ENCODE results near the gene CHMP4B.

The CHMP4B gene

DNA sequence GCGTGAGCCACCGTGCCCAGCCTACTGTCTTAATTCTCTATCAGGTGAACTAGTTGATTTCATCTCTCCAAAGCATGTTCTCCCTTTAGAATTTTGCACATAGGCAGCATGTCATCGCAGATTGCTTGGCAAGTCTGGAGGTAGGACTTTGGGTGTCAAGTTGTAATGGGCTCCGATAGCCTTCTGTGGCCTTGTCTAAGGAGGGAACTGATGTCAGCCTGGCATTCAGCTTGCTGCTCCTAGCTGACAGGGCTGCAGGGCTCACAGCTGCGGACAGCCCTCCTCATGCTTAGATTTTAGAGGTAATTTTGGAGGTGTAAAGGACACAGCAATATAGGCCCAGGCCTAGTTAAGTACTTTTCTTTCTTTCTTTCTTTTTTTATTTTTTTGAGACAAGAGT lies 11.3 kb downstream of the CHMP4B start:
- no peak for DNase-seq

DNA sequence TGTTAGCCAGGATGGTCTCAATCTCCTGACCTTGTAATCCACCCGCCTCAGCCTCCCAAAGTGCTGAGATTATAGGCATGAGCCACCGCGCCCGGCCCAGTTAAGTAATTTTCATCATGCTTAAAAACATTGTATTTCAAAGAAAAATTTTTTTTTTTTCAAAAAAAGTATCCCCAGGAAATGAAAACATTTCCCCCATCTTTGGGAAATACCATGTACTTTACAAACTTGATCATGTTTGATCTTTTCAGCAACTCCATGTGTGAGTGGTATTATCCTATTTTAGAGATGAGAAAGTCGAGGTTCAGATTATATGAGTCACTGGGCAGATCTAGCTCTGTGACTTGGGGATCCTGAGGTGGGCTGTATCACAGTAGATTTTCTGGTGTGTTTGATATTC lies 11.8 kb downstream of the CHMP4B start:
- no peak for DNase-seq

DNA sequence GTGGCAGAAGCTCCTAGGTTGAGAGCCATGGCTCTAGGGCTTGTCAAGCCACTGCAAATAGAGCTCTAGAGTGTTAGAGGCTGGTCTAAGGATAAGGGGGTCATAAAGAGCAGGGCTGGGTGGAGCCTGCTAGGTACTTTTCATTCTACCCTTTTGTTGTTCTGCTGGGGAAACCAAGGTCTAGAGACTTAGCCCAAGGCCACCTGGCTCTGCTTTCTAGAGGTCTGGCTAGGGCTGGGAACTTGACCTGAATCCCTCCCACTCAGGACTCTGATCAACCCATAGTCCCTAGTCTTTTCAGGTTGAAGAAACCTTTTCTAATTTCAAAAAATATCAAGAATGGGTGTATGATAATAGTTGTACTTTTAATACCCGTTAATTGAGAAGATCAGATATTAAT lies 13.7 kb downstream of the CHMP4B start:
- DNase-seq = no peak

DNA sequence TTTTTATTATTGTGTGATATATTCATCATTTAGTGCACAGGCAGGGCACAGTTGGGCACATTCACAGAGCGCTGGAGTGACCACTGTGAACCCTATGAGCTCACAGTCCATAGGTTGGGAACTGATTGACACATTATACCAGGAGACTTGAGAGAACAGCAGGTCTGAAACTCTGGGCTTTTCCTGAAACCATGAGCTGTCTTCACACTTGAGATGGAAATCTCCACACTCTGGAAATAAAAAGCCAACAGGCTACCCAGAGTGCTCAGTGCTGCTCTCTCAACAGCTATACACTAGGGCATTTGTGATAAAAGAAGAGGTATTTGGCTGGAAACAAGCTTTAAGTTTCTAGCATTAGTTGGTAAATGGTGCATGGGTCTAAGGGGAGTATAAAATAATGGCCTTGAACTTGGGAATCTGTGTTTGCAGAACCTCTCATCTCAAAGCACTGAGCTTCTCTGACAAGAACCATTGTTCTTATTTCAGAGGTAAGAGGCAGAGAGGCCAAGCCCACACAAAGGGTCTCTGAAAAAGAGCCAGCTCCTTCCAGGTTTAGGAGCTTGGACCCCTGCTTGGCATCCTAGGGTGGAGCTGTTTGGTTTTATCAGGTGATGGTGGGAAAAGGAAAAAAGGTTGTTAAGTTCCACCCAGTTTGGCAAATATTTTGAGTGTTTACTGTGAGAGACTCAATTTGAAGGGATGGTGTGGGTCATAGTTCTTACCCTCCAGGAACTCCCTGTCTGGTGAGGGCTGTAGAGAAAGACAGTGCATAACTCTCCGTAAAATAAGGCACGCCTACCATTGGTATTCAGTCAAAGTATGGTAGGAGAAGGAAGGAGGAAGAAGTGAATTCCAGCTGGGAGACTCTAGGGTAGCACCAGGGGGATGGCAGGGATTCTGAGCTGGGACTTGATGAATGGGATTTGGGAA lies 14.5 kb downstream of the CHMP4B start:
- no peak for DNase-seq

DNA sequence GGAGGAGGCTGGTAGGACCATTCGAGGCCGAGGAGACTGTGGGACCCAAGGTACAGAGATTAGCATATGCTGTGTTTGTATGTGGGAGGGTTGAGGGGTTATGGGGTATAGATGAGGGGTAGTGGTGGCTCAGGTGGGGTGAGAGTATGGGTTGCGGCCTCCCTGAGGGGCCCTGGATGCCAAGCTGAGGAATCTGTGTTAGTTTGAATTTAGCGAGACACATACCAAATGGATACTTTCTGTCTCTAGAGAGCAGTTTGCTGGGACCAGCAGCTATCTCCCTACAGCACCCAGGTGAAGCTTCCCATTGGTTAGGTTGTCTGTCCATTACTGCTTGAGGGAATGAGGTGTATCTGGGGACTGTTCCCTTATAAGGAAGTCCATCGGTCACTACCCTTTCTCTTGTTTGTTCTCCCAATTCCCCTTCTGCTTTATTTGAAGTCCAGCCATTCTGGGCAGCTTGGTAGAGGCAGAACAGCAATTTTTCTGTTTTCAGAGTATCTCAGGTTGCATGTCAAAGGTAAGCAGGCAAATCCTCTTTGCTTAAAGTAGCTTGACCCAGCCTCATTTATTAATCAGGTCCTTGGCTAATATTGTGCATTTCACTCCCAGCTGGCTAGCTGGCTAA lies 15.2 kb downstream of the CHMP4B start:
- no peak for DNase-seq

DNA sequence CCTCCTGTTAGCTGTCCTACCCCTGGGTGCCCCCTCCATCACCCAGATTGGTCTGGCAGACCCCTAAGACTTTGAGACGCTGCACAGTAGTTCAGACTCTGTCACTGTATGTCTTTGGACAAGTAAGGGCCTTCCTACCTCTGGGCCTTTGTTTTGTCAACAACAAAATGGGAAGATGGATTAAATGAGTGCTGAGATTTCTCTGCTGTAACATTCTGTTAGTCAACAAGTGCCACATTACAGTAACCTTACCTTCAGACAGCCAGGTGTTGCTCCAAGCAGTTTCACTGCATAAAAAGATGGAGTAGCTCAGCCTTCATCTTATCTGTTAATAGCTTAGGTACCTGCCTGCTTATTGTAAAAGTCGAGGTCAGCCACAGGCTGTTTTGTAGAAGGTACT lies 16.0 kb downstream of the CHMP4B start:
- no peak for DNase-seq

DNA sequence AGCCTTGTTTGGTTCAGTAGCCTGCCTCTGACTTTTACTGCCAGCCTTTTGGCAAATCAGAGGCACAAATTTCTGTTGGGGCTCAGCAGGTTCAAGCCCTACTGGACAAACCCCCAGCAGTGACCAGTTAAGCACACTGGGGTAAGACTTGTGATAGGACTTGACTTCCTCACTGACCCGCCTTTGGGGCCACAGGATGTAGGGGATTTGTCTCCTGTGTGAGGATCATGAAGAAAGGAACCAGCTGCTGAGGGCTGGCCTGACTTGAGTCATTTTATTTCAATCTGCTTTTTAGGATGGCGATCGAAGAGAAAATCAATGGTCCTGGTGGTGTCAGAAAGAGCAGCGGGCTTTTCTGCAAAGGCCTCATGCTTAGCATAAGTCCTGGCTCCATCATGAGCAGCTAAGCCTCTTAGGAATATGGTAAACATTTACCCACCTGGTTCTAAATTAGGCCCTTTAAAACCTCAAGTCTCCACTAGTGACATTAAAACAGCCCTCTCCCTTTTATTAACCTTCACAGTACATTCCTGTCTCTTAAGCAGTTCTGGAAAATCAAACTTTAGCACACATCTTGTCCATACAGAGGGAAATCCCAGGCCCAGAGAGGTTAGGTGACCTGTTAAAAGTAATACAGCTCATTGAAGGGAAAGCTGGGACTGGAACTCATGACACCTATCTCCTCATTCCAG lies 16.6 kb downstream of the CHMP4B start:
- DNase-seq = no peak

DNA sequence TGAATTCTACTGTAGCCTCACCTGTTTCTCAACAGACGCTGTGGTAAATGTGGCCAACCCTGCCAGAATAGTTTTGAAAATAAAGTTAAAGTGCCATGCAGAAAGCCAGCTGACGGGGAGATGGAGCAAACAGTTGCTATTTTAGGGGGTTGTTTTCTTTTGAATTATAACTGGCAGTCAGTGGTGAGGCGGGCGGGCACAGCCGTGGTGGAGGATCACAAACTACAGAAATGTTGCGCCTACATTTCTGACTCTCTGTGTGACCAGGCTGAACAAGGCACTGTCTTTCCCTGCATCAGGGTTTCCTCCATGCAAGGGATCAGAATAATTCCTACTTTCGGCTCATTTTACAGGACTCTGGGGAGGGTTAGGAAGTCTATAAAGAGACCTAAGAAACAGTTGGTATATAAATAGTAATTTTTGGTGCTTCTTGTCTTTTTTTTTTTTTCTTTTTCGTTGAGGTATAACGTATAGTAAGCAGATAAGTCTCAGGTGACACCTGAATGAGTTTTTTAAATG lies 17.2 kb downstream of the CHMP4B start:
- no peak for DNase-seq

DNA sequence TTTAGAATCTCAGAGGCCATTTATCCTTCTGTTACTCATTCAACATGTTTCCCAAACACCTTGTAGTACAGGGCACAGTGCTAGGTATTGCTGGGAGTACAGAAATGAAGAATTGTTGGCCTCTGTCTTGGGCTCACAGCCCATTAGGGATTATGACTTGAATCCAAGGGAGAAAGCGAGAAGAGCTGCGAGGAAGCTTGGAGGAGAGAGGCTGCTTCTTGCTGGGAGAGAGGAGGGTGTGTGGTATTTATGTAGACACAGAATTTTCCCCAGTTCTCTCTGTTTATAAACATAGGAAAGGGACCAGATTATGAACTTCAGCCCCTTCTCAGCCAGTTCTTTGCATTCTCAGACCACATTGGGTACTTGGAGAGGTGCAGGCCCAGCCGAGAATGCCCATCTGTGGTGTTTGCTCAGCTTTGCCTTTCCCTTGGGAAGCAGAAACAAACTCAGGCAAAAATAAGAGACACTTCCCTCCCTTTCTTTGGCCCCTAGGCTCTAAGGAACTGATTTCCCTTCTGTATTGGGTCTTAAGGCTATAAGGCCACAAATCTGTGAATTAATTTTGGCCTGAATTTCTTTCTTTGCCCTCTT lies 17.9 kb downstream of the CHMP4B start:
- no peak for DNase-seq

DNA sequence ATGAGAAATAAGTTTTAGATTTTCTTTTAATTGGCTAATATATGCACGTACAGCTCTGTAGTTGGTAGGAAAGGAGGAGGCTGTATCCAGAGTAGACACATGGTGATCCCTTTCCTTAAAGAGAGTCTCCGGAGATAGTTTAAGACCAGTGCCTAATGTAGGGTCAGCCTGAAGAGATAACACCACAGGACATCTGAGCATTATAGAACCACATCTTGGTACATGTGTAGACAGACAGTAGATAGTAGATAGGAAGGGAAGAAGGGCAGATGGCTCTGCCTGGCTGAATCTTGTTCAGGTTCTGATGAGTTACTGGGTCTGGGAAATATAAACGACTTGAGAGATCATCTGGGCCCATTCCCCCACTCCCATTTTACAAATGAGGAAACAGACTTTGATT lies 18.5 kb downstream of the CHMP4B start:
- DNase-seq = no peak

DNA sequence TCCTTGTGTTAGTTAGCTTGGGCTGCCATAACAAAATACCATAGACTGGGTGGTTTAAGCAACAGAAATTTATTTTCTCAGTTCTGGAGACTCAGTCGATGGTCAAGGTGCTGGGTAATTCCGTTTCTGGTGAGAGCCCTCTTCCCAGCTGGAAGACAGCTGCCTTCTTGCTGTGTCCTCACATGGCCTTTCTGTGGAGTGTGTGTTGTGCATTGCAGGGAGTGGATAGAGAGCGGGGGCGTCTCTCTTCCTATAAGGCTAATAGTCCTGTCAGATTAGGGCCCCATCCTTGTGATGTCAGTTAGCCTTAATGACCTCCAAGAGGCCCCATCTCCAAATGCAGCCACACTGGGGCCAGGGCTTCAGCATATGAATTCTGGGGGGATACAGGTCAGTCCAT lies 19.2 kb downstream of the CHMP4B start:
- no peak for DNase-seq

DNA sequence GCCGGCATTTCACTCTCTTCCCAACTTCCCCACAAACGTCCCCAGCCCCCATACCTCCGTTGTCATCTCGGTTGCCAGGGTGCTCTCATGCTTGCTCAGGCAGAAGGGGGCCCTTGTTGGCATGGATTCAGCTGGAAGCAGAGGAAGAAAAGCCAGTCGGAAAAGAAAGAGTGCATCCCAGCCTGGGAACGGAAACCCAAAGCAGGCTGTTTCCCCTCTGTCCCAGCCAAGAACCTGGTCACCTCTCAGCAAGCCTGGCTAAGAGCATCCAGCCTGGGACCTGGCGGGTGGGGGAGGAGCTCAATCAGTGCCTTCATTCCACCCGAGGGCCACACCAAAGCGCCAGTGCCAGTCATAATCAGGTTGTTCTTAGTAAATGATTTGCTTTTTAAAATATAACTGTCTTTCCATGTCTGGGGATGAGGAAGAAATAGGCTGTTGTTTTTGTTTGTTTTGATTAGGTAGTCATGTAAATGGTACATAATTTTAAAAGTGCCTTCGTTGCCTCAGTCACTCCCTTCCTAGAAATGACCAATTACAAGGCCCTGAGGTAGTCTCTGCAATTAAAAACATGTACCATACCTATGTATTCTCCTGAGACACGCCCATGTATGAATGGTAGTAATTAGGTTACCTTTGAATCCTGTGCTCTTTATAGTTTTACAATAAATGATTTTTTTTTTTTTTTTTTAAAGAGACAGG lies 21.1 kb downstream of the CHMP4B start:
- DNase-seq = peak; percentile 70

DNA sequence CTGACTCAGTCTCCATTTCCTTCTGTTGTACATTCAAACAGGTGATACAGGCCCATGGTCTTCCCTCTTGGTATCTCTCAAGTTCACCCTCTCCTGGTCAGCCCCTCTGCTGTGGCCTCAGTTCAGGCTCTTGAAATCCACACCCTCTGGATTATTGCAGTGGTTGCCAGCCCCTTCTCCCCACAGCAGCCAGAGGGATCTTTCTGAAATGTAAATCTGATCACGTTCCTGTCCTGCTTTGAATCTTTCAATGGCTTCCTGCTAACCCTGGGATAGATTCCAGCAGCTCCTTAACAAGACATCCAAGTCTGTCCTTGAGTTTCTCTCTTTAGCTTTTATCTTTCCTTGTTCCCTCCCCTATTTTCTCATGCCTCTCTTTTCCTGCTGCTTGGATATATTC lies 22.2 kb downstream of the CHMP4B start:
- DNase-seq = no peak

DNA sequence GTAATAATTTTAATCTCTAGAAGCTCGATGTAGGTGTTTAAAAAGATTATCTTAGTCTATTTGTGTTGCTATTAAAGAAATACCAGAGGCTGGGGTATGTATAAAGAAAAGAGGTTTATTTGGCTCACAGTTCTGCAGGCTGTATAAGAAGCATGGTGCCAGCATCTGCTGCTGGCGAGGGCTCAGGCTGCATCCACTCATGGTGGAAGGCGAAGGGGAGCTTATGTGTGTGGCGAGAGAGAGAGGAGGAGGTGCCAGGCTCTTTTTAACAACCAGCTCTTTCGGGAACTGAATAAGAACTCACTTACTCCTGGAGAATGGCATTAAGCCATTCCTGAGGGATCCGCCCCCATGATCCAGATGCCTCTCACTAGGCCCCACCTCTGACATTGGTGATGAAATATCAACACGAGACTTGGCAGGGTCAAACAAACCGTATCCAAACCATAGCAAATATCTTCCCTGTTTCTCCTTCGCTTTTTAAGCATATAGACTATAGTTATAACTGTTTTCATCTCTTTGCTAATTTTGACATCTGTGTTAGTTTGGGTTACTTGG lies 24.5 kb downstream of the CHMP4B start:
- no peak for DNase-seq

DNA sequence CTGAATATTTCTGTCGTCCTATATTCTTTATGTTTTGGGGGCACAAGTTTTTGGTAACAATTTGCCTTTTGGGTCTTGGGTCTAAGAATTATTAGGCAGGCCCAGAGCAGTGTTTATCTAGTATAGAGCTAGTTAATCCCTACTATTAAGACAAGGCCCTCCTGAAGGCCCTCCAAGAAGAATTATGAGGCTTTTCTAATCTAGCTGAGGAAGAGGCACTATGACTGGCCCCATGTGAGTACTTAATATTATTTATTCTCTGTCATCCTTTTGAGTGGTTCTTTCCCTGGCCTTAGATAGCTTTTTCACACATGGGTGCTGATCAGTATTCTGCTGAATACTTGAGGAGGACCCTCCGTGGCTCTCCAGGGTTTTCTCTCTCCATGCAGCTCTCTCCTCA lies 25.1 kb downstream of the CHMP4B start:
- DNase-seq = no peak

DNA sequence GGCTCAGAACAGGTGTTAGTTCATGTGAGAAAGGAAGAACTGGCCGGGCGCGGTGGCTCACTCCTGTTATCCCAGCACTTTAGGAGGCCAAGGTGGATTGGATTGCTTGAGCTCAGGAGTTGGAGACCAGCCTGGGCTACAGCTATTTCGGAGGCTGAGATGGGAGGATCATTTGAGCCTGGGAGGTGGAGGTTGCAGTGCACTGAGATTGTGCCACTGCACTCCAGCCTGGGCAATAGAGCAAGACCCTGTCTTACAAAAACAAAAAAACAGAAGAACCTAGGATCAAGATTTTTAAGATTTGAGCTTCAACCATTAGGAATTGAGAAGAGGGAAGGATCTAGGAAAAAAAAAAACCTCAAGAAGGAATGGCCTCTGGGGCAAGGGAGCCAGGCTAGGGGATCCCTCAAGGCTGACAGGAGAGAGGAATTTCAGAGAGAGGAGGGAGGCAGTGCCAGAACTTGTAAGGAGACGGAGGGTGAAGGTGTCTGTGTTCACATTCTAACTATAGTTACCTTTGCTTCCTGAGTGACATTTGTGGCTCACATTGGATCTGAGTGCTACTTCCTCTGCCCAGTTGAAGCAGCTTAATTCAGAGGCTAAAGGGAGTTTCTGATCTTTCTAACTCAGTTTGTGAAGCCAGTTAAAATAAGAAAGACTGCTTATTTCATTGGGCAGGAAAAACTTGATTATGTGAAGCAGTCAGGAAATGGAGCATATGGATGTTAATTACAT lies 26.1 kb downstream of the CHMP4B start:
- DNase-seq = no peak

DNA sequence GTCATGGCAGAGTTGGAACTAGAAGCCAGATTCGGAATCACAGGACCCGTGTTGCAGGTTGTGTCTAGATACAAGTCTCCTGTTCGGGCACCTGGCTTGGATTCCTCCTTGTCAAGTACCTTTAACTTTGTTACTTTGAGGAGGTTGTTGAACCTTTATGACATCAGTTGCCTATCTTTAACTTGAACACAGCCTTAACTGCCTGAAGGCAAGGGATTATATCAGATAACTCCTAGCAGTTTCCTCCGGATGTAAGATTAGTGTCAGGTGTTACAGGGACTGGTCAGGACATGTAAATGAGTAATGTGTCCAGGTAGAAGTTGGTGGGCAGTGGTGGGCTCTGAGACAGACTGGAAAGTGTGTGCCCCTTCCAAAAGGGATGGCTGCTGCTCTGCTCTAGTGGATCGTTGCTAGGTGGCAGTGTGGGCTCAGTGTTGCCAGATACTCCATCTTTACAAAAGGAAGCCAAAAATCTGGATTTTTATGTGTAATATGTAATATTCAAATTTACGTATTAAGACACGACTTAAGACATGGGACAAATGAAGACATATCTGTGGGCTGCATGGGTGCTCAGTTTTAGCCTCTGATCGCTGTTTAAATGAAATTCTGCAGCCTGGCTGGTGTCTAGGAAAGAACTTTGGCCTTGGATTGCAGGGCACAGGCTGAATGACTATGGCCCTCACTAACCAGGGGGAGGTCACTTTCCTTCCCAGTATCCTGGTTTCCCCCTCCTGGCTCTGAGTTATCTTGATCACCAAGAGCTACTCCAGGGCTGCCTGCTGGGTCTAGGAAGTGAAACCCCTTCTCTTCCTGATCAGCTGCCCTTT lies 27.1 kb downstream of the CHMP4B start:
- DNase-seq = no peak

DNA sequence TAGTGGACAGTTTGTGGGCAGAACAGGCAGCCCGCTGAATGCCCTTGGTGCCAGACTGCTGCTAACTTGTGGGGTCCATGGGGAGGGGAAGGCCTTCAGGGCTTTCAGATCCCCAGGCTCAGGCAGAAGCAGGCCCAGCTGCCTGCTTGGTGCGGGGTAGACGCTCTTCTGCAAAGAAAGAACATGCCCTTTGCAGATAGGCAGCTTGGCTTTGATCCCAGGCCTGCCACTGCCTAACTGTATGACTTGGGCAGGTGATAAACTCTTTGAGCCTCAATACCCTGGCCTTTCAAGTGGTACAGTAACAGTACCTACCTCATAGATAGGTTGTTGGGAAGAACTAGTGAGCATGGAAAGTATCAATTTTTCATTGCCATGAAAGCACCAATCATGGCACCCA lies 28.4 kb downstream of the CHMP4B start:
- no peak for DNase-seq

DNA sequence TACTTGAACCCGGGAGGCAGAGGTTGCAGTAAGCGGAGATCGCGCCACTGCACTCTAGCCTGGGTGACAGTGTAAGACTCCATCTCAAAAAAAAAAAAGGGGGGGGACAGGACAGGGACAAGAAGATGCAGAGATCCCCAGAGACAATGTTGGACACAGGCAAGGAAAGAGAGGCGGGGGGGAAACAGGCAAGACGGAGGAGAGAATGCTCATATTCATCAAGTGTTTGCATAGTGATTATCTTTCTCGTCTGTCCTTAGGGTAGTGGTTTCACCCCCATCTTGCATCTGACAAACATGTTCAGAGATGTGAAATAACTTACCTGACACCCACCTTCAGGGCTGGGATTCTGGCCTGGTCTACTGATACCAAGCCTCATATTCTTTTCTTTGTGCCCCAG lies 29.0 kb downstream of the CHMP4B start:
- no peak for DNase-seq

DNA sequence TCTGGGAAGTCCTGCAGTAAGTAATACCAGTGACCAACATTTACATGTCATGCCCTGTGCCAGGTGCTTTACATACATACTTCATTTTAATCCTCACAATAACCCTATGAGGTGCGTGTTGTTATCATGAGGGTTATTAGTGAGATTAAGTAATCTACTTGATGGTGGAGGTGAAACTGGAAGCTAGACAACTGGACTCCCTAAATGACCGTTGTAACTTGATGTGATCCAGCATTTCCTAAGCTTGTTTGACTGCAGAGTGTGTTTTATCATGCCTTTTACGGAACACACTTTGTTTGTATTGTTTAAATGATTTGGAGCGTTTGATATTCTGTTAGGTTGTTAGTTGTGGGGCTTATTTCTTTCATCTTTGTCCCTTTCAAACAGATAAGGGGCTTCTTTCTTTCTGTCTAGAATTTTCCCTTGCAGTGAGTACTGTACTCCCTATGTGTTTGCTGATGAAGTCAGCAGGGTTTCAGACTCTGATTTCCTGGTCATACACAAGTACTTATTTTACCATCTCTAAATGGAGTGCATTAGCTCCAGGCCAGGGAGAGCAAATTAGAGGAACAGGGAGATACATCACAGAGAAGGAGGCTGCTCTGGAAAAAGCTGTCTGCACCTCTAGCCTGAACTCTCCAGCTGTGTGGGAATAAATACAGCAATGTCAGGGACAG lies 29.7 kb downstream of the CHMP4B start:
- no peak for DNase-seq
